Jurkat, Clone E6-1 (cell line): ENCODE measurements around the gene CLDND1.

Source experiments
- DNase-seq: peaks from one replicate; pipeline ENCODE4 v3.0.0-alpha.2; 2011; ENCODE audit warnings: low read depth, low spot score
- H3K4me3 ChIP-seq: 2 replicates; pipeline ENCODE4 v1.5.1; 2011; ENCODE audit warnings: mild to moderate bottlenecking, low read length, control low read depth, moderate library complexity

CLDND1 gene

DNA sequence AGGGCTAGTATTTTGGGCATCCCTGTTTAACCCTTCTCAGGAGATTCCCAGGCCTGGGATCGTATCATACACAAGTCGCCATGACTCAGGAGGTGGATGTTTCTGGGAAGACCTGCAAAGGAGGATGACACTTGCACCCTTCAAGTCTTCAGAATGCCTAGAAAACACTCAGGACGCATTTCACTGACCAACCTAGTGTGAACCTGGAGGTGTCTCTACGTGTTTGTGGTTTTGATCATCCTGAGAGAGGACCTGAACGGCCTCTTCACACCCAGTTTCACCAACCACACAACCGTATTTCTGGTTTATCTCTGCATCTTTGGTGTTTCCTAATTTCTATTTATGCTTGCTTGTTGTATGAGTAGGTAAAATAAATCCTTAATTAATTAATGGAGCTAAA lies 2.8 kb upstream of the CLDND1 start:
- DNase-seq: no peak
- no peak overlapping the region for H3K4me3 ChIP-seq

DNA sequence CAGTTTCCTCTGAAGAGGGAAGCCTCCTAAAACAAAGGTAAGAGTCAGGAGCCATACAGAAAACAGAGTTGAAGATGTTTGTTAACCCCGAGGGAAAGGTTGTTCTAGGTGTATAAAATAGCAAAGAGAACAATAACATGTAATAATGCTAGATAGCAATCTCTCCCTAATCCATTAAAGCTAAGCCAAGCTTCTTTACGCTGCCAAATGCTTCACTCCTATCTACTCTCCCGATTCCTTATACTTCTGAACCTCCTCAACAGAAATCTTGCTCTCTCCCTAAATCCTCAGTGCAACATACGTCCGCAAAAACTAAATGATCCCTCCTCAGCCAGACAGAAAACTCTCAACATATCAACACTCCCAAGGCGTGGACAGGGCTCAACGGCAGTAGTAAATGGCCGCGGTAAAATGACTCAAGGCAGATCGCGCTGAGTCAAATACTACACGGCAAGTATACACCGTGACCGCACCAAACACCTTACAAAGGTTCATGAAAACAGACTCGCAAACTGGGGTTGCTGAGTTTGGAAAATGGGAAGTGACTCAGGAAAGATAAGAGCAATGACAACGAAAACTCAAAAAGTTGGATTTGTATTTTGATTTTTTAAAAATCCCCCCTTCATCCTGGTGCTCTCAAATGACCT lies 682 bp downstream of the CLDND1 start:
- peak; percentile 11 for DNase-seq
- H3K4me3 ChIP-seq: peak overlapping the region; percentile 93

DNA sequence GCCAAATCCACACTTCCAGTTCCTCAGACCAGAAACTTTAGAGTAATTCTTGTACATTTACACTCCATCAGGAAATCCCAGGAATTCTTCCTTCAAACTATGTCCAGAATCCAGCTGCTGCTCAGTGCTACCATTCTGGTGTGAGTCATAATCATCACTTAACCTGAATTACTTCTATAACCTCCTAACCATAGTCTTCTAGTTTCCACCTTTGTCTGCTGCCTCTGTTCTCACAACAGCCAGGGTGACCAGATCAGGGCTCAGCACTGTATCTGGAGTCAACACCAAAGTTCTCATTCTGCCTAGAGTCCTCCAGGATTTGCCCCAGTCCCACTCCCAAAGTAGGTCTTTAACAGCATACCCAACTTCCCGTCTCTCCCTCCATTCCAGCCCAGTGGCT lies 3.4 kb downstream of the CLDND1 start:
- no peak for DNase-seq
- no peak overlapping the region for H3K4me3 ChIP-seq

DNA sequence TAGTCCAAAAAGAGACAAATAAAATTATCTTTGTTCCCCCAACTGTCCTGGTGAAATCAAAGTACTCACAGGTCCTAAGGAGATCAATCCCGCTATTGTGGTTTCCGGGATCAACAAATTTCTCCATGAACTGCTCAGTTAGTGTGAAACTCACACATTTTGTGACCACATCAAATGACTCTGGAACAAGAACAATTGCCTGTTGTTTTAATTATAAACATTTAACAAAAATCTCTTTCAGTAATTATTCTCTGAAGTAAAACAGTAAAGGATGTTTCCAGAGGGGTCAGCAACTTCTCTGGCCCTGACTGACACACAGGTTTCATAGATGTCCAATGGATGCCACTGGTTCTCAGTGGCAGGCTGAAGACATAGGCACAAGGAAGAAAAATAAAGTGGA lies 3.9 kb downstream of the CLDND1 start:
- DNase-seq: no peak
- H3K4me3 ChIP-seq: no peak overlapping the region

DNA sequence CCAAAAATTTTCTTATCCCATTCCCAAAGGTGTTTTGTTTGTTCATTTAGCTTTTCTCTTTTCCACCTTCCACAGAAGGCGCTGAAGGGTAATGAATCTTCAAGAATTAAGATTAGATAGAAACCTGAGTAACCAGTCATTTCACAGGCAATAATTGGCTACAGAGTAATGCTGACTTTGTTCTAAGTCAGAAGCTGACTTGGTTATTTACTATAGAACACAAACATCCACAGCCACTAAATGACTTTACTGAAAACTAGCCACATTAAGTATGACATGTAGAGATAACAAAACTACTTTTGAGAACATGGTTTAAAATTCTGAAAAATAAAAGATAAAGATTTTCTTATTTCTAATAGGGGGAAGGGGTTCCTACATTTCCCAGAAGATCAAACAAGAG lies 7.8 kb downstream of the CLDND1 start:
- DNase-seq: no peak
- no peak overlapping the region for H3K4me3 ChIP-seq

DNA sequence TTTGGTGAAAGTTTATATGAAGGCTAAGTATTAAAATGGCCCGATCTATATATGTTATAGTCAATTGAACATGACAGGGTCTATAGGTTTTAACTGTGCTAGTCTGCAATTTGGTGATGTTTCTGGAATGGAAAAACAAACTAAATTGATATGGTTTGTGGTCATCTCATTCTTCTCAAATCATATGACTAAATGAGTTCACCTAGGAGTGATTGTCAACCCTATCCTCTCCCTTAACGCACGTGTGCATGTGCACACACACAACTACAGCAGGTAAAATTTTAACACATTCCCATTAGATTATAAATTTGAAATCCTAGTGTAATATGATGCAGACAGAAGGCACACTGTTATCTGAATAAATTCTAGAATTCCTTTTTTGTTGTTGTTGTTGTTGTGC lies 9.0 kb downstream of the CLDND1 start:
- no peak for DNase-seq
- H3K4me3 ChIP-seq: no peak overlapping the region

DNA sequence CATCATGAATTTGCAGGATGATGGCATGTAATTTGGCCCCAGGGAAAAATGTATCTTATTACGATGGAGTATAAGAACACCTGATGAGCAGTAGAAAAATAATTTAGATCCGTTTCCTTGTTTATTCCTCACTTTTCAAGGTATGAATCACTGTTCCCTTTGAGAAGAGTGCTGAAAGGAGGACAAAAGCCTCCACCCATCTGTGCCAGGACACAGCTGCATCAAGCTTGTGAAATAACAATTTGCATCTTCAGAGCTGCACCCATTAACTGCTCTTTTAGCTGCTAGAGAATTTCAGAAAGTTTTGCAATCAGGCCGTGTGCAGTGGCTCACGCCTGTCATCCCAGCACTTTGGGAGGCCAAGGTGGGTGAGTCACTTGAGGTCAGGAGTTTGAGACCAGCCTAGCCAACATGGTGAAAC lies 9.6 kb downstream of the CLDND1 start:
- no peak for DNase-seq

DNA sequence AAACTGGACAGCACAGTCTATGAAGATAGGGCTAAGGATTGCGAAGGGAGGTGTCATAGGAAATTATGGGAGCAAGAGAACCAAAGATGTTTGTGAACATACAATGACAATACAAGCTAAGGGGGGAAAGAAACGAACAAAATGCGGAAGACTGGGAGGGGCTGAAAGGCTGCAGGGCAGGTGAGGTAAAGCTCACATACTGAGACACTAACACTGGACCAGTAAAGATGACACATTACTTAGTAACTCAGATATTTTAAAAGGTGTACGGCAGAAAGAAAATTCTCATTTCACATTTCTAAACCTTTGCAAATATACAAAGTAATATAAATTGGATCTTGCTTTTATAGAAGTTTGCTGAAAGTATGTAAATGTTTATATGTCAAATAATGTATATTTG lies 10.1 kb downstream of the CLDND1 start:
- no peak for DNase-seq
- no peak overlapping the region for H3K4me3 ChIP-seq

More for the DNA sequence above, 9.6 kb downstream of the CLDND1 start:
- no peak overlapping the region for H3K4me3 ChIP-seq

DNA sequence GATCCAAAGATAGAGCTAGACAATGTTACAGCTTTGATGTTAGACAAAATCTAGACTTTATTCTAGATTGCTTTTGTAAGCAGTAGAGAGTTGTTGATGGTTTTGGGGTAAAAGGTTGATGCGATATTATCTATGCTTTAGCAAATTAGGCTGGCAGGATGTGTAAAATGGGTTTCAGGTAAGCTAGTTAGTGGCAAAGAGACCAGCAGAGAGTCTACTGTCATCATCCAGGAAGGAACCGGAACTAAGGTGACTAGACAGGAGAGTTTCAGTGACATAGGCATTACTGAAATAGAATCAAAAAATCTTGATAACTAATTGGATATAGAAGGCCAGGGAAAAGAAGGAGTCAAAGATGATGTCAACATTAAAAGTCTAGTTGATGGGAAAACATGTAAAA lies 14.1 kb downstream of the CLDND1 start:
- H3K4me3 ChIP-seq: no peak overlapping the region
- DNase-seq: no peak

DNA sequence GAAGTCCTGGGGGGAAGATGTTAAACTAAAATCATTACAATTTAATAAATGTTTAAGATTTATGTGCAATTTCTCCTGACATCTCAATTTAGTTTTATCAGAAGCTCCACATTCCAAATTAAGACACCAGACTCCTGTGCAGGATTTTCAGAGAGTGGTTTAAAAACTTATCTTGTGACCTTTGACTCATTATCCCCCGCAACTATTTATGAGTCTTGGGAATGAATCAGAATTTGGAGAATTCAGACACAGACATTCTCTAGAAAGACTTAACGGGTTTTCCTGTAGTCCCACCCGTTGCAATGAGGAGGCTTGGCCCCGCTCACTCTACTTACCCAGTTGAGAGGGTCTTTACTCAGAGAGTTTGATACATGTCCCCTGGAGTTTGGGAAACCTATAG lies 18.2 kb downstream of the CLDND1 start:
- DNase-seq: no peak

DNA sequence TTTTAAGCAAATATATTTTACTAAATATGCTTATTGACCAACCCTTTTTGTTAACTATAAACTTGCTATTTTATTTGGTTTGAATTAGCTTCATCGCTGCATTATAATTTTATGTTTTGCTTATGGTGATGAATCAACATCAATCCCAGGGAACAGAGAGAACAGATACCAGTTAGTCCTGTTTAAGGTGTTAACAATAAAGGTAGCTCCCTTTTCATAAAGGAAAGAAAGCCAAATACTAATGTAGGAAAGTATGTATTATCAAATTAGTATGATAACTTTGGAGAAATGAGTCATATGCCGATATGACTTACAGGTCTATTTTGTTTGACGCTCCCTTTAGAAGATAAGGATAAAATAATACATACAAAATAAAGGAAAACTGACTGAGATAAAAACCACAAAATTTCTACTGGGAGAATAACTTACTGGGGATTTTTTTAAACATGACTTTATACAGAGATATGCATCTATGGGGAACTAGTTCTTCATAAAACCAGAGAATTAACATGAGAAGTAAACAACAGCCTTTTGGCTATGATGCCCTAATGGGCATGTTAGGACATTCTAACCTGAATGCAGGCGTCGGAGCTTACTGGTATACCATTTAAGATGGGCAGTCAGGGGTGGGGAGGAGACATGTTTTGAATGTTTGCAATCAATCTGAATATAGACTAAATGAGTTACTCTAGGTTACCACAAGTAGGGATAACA lies 20.7 kb downstream of the CLDND1 start:
- no peak for DNase-seq
- H3K4me3 ChIP-seq: no peak overlapping the region

More for the DNA sequence above, 18.2 kb downstream of the CLDND1 start:
- H3K4me3 ChIP-seq: no peak overlapping the region

DNA sequence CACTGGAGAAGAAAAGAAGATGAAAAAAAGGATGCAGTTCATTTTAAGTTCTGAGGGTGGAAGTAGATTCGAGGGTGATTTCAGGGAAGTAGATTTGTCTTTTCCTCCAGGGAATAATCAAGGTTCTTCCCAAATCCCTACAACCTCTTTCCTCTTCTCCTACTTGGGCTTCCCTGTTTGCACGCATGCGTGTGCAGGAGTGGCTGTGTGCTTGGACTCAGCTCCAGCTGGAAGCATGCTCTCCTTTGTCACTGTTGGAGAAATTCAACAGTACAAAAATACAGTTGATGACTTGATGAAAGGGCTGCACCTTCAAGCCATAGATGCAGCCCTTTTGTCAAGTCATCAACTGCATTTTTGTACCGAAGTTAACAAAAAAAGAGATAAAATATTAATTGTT lies 21.4 kb downstream of the CLDND1 start:
- H3K4me3 ChIP-seq: no peak overlapping the region
- no peak for DNase-seq

DNA sequence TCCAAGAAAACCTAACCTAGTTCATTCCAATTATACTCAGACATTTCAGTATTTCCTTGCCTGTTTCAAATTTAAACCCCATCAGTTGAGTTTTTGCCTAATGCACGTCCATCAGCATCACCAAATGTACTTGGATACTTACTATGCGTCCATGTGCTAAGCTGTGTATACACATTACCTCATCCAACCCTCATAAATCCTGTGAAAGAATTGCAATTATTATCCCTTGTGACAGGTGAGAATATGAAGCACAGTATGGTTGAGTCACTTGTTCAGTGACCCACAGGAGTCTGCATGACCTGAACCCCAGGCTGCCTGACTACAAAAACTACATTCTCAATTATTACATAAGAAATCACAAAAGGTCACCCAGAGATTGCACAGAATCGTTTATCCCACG lies 22.7 kb downstream of the CLDND1 start:
- DNase-seq: no peak
- H3K4me3 ChIP-seq: no peak overlapping the region

DNA sequence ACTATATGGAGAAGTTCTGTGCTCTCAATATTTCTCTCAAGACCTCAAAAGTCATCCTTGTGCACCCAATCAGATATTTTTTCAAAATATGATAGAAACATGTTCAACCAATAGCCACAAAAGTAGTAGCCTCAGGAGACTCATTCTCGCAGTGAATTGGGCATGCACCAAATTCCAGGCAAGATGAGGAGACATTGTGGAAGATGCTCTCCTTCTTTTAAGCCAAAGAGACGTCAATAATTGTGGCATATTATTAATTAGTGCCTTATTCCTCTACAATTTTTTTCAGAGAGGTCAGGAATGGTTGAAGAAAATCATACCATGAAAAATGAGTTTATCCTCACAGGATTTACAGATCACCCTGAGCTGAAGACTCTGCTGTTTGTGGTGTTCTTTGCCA lies 25.3 kb downstream of the CLDND1 start, which contains the start of gene OR5K2:
OR5K2 (plus strand) TSS at position 301 of the 400 bp plus-strand sequence; CDS start at position 301, 0 bp downstream.
- DNase-seq: no peak
- H3K4me3 ChIP-seq: no peak within 1 kb of the TSS

DNA sequence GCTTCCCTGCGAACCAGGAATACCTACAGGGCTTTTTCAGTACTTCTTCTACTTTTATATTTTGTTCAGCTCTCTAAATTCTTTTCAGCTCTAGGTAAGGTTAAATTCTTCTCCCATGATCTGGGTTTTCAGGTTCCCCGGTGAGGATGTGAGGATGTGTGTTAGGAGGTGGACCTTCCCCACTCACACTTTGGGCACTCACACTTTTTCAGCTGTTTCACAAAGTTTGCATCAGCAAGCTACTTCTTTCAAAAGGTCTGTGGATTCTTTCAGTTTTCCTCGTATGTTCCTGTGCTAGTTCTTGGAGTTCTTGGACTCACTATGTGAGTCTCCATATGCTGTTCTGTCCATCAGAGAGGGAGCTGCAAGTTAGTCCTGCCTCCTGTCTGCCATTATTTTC lies 39.1 kb downstream of the CLDND1 start:
- DNase-seq: no peak
- no peak overlapping the region for H3K4me3 ChIP-seq

DNA sequence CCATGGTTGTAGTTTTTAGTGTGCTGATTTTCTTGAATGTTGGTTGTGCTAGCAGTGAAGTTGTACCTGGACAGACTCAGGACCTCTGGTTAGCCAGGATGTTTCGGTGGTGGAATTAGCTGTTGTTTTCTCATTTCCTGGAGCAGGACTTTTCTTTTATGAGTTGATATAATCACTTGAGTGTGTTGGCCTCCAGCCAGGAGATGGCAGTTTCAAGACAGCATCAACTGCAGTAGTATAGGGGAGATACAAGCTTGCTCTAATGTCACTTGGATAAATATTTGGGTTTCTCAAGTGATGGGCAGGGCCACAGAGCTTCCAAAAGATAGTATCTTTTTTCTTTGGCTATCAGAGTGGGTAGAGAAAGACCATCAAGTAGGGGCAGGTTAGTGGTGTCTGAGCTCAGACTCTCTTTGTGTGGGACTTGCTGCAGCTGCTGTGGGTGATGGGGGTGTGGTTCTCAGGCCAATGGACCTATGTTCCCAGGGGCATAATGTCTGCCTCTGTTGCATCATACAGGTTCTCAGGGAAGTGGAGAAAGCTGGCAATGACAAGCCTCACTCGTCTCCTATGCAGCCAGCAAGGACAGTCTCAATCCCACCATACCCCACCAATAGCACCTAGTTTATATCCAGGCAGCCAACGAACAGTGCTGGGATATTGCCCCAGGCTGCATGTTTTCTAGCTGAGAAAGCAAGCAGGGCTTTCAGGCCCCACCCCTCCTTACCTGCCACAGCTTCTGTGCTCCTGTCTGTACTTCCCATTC lies 39.8 kb downstream of the CLDND1 start:
- DNase-seq: no peak
- no peak overlapping the region for H3K4me3 ChIP-seq
